GM23248 (cell line): ENCODE results near the gene FAM241A.

ENCODE experiments used
- EZH2 ChIP-seq: fragments of 200-600 bp; sonication (generic); IDR thresholded peaks from 2 replicates; pipeline ENCODE4 v1.6.1; 2018; ENCODE audit warnings: antibody characterized with exemption, mild to moderate bottlenecking; ENCODE audit not compliant: insufficient read depth, poor library complexity, severe bottlenecking
- EZH2phosphoT487 ChIP-seq: fragments of 200-600 bp; sonication (generic); IDR thresholded peaks from 2 replicates; pipeline ENCODE4 v1.6.1; 2018; ENCODE audit warnings: antibody characterized with exemption, moderate library complexity, mild to moderate bottlenecking, low read depth; ENCODE audit not compliant: insufficient read depth

DNA sequence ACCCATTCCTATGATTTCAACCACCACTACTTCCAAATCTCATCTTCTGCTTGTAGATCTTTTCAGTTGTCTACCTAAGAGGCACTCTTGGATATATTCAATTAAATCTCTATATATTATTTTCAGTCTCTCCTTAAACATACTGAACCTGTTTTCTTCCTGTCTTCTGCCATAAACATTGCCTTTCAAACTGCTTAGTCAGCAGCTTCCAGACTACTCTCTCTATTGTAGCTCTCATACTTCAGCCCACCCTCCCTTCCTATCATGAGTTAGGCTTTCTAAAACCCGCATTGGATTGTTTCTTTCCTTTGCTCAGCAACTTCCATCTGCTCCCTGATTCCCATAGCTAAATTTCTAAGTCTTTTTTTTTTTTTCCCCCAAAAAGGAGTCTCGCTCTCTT is 90.8 kb downstream of the FAM241A start:
- TF ChIP-seq EZH2phosphoT487 (no peak), EZH2 (no peak)
